GM21723 (cell line): ENCODE data around the gene NR6A1.

Experiments used
- ATAC-seq: cut with Tn5 transposase; IDR thresholded peaks from one replicate; pipeline ENCODE4 v1.9.1; 2021; ENCODE audit warnings: mild to moderate bottlenecking, moderate library complexity; ENCODE audit not compliant: unreplicated experiment

Gene NR6A1

GRCh38 chr9:124541824-124542223 is 229.3 kb downstream of the NR6A1 start:
- ATAC-seq: no peak

GRCh38 chr9:124537926-124538325 is 233.2 kb downstream of the NR6A1 start:
- no peak for ATAC-seq

- ATAC-seq: no peak
Measured at GRCh38 chr9:124535846-124536245, 235.3 kb downstream of the NR6A1 start.

- ATAC-seq: no peak
Measured at GRCh38 chr9:124532897-124533296, 238.2 kb downstream of the NR6A1 start.

GRCh38 chr9:124531115-124531514 is 240.0 kb downstream of the NR6A1 start:
- no peak for ATAC-seq

- ATAC-seq: no peak
Measured at GRCh38 chr9:124530246-124530645, 240.9 kb downstream of the NR6A1 start.

- no peak for ATAC-seq
Measured at GRCh38 chr9:124527781-124528180, 243.3 kb downstream of the NR6A1 start.

GRCh38 chr9:124526174-124526573 is 244.9 kb downstream of the NR6A1 start:
- ATAC-seq: no peak

GRCh38 chr9:124522121-124523098 is 248.7 kb downstream of the NR6A1 start:
- no peak for ATAC-seq

- ATAC-seq: no peak
Measured at GRCh38 chr9:124521142-124521541, 250.0 kb downstream of the NR6A1 start.

GRCh38 chr9:124520206-124520596 is 250.9 kb downstream of the NR6A1 start:
- no peak for ATAC-seq

GRCh38 chr9:124518116-124518515 is 253.0 kb downstream of the NR6A1 start:
- no peak for ATAC-seq

GRCh38 chr9:124517600-124517999 is 253.5 kb downstream of the NR6A1 start:
- no peak for ATAC-seq

- ATAC-seq: no peak
Measured at GRCh38 chr9:124514874-124515273, 256.2 kb downstream of the NR6A1 start.

- ATAC-seq: no peak
Measured at GRCh38 chr9:124514125-124514524, 257.0 kb downstream of the NR6A1 start.

GRCh38 chr9:124513376-124513994 is 257.6 kb downstream of the NR6A1 start:
- no peak for ATAC-seq

- no peak for ATAC-seq
Measured at GRCh38 chr9:124512806-124513204, 258.3 kb downstream of the NR6A1 start.

GRCh38 chr9:124511891-124512805 is 259.0 kb downstream of the NR6A1 start:
- ATAC-seq: no peak

GRCh38 chr9:124511426-124511840 is 259.7 kb downstream of the NR6A1 start:
- ATAC-seq: no peak

- ATAC-seq: no peak
Measured at GRCh38 chr9:124510650-124511425, 260.3 kb downstream of the NR6A1 start.
